Right forelimb (tissue), 1 donor: ENCODE data around the gene LDLRAD2.

Experiments
- DNase-seq: peaks from one replicate; pipeline ENCODE4 v3.0.0-alpha.2; 2018

LDLRAD2 gene

DNA sequence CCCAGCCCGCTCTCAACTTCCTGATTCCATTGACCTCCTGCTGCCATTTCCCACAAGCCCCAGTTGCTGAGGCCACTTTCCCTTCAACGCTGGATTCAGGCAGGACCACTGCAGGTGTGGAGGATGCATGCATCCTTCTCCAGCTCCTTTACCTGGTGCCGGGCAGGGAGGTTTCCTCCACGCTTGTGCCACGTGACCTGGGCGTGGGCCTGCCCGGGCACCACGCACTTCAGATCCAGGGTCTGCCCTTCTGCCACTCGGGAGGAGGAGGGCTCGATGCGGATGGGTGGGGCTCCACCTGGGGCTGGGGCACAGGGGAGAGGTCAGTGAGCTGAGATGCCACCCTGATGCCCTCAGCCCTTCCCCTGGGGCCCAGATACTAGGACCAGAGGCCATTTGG lies 31.9 kb downstream of the LDLRAD2 start:
- DNase-seq, result no peak

DNA sequence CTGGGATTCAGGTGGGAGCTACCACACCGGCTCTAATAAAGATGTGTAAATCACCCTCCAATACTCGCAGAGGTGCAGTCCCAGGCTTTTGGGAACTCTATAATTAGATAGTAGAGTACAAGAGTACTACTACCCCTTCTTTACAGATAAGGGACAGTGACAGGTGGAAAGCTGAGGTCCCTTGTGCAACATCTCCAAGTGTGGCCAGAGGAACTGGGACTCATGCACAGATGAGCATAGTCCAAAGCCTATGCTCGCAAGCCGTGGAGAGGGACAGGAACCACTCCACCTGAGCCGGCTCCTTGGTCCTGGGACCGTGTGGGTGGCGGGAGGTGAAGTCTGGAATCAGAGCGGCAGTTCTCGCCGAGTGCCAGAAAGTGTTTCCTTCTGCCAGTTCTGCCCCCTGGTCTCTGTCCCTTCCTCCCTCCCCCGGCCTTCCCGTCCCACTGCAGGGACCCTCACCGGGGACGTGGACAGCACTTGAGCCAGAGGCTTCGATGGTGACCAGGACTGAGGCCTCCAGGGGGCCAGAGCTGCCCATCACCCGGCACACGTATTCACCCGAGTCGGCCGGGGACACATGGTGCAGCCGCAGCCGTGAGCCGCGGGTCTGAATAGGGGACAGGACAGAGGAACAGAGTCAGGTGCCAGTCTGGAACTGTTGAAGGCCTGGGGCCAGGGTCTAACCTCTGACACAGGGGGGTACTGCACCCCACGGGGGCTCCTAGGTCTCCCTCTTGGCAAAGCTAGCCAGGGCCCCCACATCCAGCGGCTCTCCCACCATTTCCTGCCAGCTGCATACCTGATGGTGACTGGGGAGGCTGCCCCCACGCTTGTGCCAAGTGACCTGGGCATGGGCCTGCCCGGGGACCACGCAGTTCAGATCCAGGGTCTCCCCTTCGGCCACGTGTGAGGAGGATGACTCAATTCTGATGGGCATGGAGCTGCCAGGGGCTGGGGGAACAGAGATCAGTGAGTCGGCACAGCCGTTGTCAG lies 33.9 kb downstream of the LDLRAD2 start:
- no peak for DNase-seq

DNA sequence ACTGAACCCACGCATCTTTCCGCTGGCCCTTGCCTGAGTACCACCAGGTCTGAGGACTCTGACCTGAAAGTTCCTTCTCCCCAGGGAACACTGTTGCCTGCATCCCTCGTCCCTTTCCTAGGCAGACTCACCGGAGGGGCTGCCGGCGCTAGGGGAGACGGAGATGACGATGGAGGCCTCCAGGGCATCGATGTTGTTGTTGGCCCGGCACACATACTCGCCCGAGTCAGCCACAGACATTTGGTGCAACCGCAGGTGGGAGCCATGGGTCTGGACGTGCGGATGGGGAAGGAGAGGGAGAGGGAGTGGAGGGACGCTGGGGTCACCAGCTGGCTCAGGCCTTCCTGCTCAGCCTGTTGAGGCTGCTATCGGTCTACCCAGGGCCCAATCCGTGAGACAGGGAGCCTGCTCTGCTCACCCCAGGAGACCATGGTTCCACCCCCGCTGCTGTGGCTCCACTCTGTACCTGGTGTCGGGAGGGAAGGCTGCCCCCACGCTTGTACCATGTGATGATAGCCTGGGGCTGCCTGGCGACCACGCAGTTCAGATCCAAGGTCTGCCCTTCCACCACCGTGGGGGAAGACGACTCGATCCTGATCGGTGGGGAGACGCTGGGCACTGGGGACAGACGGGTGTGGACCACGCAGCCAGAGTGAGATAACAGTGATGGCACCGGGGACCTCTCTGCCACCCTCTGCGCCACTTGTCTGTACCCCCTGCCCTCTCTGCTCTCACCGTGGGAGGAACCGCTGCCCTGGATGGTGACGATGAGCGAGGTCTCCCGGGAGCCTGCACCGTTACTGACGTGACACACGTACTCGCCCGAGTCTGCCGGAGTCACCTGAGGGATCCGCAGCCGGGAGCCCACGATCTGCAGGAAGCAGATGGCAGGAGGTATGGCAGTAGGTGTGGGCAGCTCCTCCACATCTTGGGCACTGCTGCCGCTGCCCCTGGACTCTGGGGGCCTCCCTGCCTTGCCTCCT lies 35.4 kb downstream of the LDLRAD2 start:
- DNase-seq, result no peak

DNA sequence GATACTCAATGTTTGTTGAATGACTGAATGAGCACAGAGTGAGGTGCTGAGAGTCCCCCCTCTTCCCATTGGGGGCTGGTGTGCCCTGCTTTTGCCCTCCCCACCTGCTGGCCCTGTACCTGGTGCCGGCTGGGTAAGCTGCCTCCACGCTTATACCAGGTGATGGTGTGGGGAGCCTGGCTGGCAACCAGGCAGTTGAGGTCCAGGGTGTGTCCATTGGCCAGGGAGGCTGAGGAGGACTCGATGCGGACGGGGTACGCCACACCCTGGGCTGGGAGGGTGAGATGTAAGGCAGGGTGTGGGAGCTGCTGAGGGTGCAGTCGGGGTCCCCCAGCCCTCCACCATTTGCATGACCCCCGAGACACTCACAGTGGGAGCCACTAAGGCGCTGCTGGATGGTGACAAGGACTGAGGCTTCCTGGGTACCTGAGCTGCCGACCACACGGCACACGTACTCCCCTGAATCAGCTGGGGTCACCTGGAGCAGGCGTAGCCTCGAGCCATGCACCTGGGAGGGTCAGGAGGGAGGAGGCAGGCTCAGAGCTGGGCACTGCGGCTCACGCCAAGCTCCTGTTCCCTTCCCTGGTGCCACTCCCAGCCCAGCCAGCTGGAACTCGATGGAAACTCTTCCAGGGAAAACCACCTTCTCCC lies 36.6 kb downstream of the LDLRAD2 start:
- DNase-seq, result no peak

DNA sequence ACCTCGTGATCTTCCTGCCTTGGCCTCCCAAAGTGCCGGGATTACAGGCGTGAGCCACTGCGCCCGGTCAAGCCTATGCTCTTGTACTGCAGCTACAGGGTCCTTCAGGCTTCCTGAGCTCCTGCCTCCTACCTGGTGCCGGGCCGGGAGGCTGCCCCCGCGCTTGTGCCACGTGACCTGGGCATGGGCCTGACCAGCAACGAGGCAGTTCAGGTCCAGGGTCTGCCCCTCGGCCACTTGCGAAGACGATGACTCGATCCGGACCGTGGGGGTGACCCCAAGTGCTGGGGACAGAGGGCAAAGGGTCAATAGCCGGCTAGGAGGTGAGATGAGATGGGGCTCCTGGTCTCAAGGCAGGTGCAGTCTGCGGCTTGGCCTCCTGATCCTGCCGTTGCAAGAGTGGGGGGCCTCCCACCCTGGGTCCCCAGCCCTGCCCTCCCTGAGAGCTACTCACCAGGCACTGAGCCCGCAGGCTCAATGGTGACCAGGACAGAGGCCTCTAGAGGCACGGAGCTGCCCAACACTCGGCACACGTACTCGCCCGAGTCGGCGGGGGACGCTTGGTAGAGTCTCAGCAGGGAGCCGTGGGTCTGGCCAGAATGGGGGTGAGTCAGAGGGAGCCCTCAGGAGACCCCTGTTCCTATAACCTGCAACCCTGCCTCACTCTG lies 38.0 kb downstream of the LDLRAD2 start:
- no peak for DNase-seq

DNA sequence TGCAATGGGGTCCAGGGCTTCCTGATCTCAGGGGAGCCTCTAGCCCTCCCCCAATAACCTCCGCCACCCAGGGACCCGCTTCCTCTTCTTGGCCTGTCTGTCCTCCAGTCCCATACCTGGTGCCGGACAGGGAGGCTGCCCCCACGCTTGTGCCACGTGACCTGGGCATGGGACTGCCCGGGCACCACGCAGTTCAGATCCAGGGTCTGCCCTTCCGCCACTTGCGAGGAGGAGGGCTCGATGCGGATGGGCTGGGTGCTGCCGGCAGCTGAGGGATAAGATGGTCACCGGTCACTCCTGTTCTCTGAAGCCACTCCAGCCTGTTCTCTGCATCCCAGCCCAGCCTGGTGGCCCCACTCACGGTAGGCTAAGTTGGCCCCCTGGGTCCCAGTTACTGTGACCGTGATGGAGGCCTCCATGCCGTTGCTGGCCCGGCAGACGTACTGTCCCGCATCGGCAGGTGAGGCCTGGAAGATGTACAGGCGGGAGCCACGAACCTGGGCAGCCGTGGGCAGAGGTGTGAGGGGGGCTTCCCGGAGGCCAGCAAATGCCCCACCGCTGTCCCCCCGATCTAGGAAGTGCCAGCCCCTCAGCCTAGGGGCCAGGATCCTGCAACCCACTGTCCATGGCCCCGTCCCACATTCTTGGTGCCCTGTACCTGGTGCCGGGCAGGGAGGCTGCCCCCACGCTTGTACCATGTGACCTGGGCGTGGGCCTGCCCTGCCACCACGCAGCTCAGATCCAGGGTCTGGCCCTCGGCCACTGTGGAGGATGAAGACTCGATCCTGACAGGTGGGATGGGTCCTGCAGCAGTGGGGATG lies 39.6 kb downstream of the LDLRAD2 start:
- no peak for DNase-seq

DNA sequence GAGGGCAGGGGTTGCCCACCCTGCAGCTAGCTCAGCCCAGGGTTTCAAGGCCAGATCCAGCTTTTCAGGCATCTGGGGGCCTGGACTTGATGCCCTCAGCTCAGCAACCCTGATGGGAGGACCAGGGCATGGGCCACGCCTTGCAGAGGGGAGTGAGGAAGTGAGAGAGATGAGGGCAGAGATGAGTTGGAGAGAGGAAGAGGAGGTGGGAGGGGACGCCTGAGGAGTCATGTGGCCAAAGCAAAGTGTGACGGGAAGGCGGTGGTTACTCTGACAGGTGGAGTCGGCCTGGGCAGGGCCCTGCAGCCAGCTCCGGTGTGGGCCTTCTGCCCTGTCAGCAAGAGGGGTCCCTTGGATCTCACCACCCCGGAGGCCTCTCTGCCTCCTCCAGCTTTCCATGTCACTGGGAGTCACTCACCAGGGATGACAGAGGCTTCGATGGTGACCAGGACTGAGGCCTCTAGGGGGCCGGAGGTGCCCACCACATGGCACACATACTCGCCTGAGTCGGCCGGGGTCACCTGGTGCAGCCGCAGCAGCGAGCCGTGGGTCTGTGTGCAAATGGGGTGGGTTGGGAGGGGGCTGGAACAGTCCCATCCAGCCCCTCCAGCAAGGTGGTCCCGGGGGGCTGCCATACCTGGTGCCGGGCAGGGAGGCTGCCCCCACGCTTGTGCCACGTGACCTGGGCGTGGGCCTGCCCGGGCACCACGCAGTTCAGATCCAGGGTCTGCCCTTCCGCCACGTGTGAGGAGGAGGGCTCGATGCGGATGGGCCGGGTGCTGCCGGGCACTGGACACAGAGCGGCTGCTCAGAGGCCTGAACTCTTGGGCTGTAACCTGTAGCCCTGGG lies 40.4 kb downstream of the LDLRAD2 start:
- no peak for DNase-seq

DNA sequence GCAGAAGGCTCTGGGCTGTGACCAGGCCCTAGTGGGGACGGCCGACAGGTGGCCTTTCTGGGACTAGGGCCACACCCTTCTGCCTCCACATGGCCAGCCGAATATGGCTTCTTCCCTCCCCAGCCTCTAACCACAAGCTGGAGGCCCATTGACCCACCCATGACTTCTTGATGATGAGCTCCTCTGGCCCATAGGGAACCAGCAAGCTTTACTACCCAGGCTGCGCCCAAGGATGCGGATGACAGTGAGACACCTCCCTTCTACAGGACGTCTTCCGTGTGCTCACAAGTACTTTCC lies 41.0 kb downstream of the LDLRAD2 start:
- no peak for DNase-seq

DNA sequence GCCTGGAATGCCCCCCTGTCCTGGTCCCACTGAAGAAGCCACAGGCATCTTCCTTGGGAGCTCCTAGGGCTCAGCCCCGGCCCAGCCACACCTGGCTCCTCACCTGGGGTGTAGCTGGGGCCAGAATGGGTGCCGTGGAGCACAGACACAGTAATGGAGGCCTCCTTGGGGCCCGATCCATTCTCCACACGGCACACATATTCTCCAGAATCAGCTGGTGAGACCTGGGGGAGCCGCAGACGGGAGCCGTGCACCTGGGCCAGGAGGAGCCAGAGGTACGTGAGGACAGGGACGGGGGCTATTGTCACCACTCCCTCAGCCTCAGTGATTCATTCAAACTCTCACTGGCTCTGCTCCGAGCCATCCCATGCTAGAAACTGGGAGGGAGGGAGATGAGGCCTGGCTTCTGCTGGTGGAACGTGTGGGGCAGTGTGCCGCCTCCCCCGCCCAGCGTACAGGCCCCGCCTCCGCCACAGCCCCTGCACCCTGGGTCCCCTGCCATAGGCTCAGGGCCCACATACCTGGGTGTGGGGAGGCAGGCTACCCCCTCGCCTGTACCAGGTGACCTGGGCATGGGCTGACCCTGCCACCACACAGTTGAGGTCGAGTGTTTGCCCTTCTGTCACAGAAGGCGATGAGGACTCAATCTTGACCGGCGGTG lies 42.2 kb downstream of the LDLRAD2 start:
- no peak for DNase-seq

DNA sequence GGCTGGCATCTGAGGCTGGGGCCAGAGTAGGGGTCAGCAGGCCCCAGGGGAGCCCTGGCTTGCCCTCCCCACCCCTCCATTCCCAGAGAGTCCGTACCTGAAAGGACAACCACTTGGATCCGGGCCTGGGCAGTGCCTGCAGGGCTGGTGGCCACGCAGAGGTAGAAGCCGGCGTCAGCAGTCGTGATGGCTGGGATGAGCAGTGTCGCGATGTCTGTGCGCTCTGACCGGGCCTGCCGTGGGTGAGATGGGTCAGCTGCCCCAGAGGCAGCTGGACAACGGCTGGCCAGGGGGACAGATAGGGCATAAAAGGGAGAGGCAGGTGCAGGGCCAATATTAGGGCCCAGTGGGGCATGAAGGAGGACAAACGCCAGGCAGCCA lies 42.7 kb downstream of the LDLRAD2 start:
- DNase-seq, result no peak

DNA sequence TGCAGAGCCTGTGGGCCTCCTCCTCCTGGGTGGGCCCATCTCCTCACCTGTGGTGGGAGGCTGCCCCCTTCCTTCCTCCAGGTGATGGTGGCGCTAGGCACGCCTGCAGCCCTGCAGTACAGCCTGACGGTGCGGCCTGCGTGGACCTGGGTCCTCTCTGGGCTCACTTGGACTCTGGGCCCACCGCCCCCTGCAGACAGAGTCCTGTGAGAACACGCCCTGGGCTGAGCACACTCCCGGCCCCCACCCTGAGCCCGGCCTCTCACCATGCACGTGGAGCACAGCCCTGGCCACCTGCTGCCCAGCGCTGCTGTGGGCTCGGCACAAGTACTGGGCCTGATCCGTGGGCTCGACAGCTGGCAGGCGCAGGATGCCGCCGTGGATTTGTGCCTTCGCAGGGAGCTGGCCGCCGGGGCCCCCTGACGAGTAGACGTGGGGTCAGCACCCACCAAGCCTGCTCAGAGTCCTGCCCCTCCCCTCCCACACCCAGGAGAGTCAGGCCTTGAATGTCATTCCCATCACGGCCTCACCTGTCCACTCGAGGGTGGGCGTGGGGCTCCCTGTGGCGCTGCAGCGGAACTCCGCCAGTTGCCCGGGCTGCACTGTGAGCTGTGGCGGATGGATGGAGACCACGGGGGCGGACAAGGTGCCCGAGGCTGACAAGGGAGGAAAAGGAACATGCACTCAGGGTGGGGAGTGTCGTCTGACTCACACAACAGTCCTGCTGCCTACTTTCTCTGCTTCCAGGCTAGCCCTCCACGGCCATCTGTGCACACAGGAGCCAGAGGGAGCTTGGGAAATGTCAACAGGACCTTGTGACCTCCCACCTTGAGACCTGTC lies 43.4 kb downstream of the LDLRAD2 start:
- no peak for DNase-seq

DNA sequence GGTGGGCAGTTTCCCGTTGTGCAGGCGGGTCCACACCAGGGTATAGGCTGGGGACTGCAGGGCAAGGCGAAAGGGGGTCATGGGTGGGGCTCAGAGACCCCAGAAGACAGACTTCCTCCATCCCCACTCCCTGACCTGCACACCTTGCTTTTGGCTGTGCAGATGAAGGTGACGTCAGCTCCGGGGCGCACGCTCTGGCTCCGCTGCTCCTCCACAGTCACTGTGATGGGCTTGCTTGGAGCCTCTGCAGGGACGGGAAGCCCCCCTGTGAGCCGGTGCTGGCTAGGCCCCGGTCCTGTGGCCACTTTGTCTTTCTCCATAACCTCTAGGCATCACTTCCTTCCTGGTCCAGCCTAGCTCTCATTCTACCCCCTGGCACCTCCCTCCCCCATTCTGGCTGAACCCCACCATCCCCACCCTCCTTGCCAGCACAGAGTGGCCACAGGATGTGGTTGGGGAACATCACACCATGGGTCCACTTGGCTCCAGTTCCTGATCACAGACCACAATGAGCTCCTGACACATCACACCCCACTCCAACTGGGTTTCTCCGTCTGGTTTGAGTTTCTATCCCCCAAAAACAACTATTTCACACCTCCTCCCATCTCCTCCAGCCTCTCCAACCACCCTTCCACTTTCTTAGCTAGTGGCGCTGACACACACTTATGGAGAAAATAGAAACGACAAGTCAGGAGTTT lies 45.2 kb downstream of the LDLRAD2 start:
- no peak for DNase-seq

DNA sequence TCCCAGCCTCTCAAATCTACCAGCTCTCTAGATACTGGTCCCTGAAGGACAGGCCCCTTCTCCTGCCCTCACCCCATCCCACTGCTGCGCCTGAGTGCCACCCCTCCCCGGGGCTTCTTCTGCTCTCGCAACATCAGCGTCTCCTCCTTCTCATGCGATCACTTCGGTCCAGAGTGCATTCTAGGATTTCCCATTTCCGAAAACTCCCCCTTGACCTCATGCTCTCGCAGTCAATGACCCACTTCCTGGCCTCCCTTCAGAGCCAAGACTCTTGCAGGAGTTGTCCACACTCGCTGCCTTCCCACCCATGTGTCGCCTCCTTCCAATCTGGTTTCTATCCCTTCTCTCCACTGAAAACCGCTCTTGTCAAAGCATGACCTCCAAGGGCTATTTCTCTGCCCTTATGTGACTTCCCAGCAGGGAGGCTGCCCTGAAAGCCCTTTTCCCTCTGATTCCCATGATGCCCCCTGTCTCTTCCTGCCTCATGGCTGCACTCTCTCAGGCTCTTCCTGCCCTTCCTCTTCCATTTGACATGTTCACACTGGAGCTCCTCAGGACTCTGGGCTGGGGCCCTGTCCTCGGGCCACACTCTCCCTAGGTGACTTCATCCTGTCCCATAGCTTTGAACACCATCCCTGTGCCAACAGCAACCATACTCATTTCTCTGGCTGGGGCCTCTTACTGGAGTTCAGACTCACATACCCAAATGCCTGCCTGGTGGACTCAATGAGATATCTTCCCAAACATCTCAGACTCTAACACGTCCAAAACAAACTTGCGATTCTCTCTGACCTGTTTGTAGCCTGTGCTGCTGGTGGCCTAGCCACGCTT lies 46.0 kb downstream of the LDLRAD2 start:
- no peak for DNase-seq

DNA sequence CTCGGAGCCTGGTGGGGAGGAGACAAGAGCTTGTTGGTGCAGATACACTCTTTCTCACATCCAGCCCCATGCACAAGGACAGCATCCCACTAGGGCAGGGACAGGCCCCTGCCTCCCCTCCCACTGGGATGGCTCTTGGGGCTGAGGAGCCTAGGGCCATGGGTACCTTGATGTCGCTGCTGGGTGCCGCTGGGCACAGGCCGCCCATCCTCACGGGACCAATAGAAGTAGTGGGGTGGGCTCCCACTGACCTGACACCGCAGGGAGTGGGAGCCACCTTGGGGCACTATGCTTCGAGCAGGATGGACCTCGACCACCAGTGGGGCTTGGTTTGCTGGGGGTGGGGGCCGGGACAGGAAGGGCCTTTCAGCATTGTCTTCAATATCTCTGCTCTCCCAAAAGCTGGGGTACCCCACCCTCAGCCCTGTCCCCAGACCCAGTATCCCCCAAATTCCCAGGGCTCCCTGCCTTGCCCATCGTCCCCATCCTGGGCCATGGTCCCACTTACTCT lies 47.7 kb downstream of the LDLRAD2 start:
- DNase-seq, result no peak

DNA sequence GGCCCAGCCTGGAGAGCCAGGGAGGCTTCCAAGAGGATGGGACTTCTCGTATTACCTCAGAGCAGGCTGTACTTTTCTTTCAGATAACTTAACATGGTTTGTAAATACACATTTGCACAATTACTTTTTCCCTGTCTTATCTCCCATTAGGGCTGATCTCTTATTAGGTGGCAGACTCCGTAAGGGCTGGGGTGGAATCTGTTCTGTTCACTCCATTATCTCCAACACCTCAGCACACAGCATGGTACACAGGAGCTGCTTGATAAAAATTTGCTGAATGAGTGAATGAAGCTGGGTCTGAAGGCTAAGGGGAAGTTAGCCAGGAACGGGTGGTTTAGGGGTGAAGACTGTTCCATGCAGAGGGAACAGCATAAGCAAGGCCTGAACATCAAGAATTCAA lies 48.9 kb downstream of the LDLRAD2 start:
- DNase-seq, result no peak

DNA sequence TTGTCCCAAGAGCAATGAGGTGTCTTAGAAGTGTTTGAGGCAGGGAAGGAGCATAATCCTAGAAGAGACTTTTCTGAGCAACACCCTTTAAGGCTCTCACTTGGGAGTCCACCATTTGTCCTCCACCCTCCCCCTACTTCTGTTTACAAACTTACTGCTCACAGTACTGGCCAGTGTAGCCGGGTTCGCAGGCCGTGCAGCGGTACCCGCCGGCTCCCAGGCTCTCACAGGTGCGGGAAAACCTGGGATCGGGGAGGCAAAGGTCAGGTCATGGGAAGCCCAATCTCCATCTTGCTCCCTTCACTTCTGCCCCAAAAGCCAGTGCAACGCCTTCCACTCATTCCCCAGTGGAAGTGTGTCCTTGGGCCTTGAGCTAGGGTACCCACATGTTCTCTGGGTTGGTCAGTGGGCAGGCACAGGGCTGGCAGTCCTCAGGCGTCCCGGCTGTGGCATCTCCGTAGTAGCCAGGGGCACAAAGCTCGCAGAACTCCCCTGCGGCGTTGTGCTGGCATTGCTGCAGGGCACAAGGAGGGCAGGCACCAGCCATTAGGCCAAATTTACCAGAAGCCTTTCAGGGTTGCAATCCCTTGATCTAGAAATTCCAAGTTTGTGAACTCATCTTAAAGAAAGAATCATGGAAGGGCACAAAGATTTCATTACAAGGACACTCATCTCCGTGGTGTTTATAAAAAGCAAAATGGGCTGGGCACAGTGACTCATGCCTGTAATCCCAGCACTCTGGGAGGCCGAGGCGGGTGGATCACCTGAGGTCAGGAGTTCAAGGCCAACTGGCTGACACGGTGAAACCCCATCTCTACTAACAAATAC lies 49.8 kb downstream of the LDLRAD2 start:
- DNase-seq, result no peak

DNA sequence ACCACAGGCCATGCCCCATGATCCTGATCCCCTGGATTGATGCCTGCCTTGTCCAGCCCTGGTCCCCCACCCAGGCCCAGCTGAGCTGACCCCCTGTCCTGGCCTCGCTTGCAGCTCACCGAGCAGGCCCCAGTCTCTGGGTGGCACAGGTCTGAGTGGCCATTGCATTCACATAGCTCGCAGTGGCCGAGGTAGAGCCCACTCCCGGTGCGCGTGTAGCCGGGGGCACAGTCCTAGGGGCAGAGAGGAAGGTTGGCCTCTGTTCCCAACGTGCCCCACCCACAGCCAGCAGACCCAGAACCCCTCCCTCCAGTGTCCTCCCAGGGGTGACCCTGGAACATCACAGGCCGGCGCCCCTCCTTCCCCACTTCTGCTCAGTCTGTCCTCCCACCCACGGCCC lies 51.9 kb downstream of the LDLRAD2 start:
- no peak for DNase-seq
